GM12801 (cell line): ENCODE data around the gene CNTN5.

Experiments
- TF ChIP-seq, protein P1 (sequence below): IDR thresholded peaks from one replicate; pipeline ENCODE4 v1.5.1; 2011; ENCODE audit warnings: control low read depth; ENCODE audit not compliant: insufficient read length; ENCODE audit errors: extremely low read depth

The CNTN5 gene

GRCh38 chr11:99960536-99960935 lies 939.8 kb downstream of the CNTN5 start:
- TF ChIP-seq, protein P1, sequence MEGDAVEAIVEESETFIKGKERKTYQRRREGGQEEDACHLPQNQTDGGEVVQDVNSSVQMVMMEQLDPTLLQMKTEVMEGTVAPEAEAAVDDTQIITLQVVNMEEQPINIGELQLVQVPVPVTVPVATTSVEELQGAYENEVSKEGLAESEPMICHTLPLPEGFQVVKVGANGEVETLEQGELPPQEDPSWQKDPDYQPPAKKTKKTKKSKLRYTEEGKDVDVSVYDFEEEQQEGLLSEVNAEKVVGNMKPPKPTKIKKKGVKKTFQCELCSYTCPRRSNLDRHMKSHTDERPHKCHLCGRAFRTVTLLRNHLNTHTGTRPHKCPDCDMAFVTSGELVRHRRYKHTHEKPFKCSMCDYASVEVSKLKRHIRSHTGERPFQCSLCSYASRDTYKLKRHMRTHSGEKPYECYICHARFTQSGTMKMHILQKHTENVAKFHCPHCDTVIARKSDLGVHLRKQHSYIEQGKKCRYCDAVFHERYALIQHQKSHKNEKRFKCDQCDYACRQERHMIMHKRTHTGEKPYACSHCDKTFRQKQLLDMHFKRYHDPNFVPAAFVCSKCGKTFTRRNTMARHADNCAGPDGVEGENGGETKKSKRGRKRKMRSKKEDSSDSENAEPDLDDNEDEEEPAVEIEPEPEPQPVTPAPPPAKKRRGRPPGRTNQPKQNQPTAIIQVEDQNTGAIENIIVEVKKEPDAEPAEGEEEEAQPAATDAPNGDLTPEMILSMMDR, result no peak

DNA sequence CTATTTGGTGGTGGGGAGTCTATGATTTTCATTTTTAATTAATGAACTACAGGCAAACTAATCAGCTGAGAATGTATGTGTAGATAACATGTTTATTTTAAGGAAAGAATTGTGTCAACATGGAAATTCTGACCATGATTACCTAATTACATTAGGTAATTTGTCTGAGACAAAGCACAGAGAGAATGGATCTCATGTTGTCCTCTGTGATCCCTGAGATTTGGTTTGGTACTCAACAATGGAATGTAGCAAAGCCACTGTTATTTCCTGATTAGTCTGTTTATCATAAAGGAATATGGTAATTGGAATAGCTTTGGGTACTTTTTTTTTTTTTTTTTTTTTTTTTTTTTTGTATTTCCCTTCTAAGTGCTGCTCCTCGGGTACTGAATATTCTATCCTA lies 947.6 kb downstream of the CNTN5 start:
- TF ChIP-seq, protein P1, result no peak

DNA sequence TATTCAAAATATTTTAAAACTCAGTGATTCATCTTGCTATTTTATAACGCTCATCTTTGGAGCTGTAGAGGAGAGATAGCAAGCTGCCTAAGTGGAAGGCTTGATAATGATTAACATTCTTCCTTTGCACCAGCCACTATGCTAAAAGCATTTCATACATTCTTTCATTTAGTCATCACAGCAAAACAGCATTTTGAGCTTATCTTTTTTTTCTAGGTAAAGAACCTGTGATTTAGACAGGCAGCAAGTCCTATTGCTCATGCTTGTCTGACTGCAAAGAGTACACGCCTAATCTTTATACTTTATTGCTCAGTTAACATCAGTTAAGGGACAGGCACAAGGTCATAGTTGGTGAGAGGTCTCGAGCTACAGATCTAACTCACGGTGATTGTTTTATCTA lies 953.2 kb downstream of the CNTN5 start:
- TF ChIP-seq, protein P1, result no peak

DNA sequence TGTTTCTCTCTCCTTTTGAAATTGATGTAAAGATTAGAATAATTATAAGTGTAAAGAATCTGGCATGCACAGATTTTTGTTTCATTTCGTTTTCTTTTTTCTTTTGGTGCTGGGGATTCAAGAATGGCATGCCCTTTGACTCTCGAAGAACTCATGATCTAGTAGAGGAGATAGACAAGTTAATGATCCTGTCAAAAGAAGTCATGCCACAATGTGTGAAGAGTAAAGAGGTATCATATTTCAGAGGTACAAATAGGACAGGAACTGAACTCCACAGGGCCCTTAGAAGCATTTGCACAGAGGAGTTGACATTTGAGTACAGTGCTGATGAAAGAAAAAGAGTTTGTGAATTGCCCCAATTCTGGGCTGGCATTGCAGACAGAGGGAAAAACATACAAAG lies 958.3 kb downstream of the CNTN5 start:
- TF ChIP-seq, protein P1, result no peak

DNA sequence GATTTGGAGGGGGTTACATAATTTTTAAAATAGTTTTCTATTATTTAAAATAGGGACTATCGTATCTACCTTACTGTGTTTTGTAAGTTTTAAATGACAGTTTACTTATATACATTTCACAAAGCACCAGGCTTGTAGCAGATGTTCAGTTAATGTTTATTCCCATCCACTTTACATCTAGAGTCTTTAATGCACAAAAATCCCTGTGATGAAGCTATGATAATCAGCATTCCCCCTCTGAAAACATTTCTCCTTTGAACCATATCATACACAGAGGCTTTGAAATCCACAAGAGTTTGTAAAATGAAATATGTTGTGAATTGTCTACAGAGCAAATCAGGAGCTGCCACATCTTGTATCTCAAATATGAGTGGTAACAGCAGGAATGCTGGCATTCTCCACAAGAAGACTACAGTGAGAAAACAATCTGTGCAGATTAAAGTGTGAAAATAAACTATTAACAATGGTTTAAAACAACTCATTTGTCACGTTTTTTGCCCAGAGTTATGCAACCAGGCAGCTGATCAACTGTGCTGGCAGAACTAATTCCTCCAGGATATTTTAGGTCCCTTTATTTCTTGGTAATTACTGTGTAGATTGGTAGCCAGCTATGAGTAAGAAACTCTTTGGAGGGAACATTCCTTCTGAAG lies 967.2 kb downstream of the CNTN5 start:
- TF ChIP-seq, protein P1, result no peak

- TF ChIP-seq, protein P1, result no peak
These were observed 967.7 kb downstream of the CNTN5 start for GRCh38 chr11:99988471-99988837.

GRCh38 chr11:100003985-100004384 lies 983.2 kb downstream of the CNTN5 start:
- TF ChIP-seq, protein P1, result no peak

DNA sequence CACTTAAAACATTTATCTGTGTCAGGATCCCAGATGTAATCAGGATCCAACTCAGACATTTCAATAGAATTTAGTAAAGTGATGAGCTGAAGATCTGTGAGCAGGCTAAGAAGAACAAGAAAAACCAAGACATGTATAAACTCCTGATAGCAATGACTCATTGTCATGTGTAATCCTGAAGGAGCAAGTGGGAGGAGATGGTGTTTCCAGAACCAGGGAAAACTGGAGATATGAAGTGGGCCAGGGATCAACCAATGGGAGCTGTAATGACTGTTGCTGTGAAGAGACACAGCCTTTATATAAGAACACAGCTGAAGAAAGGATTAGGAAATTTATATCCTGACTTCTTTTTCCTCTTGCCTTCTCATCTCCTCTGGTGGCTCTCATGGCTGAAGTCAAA lies 983.8 kb downstream of the CNTN5 start:
- TF ChIP-seq, protein P1, result no peak
